HG03066 (cell line): ENCODE results near the gene CYP4A11.
"Not testable (repeated sequence)": the region's sequence is repeated elsewhere in the genome, so short reads cannot be mapped to it uniquely, and the experiment has no call there.

ENCODE experiments used
- ATAC-seq: cut with Tn5 transposase; IDR thresholded peaks from one replicate; pipeline ENCODE4 v1.9.1; 2021; ENCODE audit warnings: low read depth; ENCODE audit not compliant: unreplicated experiment

The CYP4A11 gene

DNA sequence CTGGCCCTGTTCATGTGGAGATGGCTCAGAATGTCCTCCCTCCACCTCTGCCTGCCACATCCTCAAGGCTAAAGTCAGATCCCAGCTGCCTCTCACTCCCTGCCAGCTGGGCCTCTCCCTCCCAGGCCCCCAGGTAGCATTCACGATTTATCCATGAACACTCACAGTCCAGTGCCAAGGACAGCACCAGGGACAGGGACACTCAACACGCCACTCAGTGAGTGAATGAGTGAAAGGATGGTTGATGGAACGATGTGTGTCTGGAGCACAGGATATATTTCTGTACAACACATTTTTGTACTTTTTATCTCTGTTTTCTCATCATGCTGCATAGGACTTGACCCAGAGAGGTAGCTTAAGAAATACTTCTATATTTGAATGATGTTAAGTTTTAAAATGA lies 10.1 kb downstream of the CYP4A11 start:
- ATAC-seq: no peak

DNA sequence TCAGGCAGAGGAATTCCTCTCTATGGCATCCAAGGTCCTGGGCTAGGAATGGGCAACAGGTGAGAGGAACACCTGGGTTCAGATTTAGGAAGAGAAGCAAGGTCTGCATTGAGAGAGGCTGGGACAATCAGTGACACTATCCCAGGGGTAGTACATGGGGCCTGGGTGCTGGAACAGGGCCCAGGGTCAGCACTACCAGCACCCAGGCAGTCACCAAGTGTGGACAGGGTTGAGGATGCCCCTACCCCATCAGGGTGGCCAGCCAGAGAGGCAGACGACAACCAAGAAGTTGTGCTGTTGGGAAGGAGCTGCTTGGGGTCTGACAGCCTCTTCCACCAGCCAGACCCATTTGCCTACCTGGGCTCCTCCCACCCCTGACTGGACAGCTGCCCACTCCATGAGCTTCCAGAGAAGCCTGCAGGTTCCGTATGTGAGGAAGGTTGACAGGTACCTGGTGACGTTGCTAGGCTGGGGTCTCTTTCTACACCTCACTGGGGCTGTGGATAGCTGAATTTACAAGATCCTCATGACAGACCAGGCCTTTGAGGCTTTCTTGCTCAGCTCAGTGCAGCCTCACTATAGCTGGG lies 13.9 kb downstream of the CYP4A11 start:
- ATAC-seq: no peak

DNA sequence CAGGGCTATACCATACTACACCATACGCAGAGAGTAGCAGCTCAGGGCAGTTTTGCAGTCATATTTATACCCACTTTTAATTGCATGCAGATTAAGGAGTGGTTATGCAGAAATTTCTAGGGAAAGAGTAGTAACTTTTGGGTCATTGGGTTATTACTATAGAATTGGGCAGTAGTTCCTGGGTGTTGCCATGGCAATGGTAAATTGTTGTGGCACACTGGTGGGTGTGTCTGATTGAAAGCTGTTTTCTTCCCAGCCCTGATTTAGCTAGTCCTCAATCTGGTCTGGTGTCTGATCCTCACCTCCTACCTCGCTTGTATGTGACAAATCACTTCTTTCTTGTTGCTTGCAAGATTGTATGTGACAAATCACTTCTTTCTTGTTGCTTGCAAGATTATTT lies 30.5 kb downstream of the CYP4A11 start:
- no peak for ATAC-seq

DNA sequence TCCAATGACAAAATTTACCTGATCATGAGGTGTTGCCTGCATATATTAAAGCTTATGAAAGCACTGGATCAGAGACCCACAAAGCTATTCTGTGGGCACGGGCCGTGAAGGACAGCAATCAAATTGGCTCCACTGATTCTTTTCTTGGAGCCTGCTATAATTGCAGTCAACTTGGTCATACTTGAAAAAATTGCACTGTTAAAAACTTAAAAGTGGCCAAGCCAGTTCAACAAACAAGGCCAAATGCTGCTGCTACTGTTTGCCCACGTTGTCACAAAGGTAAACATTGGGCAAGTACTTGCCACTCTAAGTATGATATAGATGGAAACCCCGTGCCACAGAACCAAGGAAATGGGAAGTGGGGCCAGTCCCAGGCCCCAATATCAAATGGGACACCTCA lies 37.8 kb downstream of the CYP4A11 start:
- no peak for ATAC-seq

DNA sequence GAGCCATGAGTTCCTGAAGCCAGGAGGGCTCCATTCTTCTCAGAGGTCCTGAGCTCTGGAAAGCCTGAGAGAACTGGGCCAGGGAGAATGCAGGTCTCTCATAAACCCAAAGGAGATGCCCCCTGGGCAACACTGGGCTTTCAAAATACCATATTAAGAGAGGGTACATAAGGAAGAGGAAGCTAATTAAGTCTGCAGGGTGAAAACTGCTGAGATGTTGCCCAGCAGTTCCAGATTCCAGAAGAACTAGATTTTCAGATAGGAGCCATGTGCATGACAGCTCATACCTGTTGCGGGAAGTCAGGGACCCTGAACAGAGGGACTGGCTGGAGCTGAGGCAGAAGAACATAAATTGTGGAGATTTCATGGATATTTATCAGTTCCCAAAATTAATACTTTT lies 40.9 kb downstream of the CYP4A11 start:
- ATAC-seq: no peak

DNA sequence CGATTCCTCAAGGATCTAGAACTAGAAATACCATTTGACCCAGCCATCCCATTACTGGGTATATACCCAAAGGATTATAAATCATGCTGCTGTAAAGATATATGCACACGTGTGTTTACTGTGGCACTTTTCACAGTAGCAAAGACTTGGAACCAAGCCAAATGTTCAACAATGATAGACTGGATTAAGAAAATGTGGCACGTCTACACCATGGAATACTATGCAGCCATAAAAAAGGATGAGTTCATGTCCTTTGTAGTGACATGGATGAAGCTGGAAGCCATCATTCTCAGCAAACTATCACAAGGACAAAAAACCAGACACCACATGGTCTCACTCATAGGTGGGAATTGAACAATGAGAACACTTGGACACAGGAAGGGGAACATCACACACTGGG lies 59.6 kb downstream of the CYP4A11 start:
- ATAC-seq: not testable (repeated sequence)
